Measurements from ENCODE around the gene GPATCH1. TPM values are rescaled to one million over a fixed set of nuclear protein-coding genes. Genes with fewer than 3 reads are reported as not detected.

GPATCH1 gene, protein sequence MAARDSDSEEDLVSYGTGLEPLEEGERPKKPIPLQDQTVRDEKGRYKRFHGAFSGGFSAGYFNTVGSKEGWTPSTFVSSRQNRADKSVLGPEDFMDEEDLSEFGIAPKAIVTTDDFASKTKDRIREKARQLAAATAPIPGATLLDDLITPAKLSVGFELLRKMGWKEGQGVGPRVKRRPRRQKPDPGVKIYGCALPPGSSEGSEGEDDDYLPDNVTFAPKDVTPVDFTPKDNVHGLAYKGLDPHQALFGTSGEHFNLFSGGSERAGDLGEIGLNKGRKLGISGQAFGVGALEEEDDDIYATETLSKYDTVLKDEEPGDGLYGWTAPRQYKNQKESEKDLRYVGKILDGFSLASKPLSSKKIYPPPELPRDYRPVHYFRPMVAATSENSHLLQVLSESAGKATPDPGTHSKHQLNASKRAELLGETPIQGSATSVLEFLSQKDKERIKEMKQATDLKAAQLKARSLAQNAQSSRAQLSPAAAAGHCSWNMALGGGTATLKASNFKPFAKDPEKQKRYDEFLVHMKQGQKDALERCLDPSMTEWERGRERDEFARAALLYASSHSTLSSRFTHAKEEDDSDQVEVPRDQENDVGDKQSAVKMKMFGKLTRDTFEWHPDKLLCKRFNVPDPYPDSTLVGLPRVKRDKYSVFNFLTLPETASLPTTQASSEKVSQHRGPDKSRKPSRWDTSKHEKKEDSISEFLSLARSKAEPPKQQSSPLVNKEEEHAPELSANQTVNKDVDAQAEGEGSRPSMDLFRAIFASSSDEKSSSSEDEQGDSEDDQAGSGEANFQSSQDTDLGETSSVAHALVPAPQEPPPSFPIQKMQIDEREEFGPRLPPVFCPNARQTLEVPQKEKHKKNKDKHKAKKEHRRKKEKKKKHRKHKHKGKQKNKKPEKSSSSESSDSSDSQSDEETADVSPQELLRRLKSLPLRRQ
- total RNA-seq, result 6.2 and 6.4 TPM in 2 replicates

DNA sequence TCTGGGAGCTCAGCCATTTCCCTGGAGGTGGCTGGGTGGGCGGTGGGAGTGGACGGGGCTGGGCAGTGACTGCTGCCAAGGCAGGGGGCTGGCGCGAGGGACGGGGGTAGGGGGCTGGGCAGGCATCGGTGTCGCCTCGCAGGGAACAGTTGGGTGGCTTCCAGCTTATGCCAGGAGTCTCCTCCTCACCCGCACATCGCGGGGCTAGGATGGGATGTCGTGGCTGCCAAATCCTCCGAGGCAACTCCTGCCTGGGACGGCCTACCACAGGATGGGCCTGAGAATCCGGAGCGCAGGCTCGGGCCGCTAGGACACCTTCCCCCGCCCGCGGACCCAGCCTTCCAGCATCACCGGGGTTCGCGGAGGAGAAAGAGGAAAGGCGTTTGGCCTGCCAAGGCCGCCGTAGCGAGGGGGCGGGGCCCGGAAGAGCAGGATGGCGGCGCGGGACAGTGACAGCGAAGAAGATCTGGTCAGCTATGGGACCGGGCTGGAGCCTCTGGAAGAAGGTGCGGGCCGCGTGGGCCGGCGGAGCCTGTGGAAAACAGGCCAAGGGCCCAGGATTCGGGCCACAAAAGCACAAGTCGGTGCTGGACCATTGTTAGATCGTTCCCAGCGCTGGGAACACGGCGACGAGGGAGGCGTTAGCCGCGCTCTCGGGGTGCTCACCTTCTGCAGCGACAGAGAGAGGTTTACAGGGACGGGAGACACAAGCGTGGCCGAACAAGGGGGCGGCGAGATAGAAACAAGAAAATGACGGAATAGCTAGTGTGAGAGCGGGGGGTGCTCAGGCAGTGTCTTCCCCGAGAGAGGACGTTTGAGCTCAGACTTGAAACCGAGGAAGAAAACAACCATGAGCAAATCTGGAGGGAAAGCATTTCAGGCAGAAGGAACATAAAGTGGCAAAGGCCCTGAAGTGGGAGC lies at the start of gene GPATCH1:
Gene GPATCH1, plus strand, starts transcription at position 421 of the 921 bp plus-strand sequence. Its CDS starts 13 bp downstream, at position 434.

DNA sequence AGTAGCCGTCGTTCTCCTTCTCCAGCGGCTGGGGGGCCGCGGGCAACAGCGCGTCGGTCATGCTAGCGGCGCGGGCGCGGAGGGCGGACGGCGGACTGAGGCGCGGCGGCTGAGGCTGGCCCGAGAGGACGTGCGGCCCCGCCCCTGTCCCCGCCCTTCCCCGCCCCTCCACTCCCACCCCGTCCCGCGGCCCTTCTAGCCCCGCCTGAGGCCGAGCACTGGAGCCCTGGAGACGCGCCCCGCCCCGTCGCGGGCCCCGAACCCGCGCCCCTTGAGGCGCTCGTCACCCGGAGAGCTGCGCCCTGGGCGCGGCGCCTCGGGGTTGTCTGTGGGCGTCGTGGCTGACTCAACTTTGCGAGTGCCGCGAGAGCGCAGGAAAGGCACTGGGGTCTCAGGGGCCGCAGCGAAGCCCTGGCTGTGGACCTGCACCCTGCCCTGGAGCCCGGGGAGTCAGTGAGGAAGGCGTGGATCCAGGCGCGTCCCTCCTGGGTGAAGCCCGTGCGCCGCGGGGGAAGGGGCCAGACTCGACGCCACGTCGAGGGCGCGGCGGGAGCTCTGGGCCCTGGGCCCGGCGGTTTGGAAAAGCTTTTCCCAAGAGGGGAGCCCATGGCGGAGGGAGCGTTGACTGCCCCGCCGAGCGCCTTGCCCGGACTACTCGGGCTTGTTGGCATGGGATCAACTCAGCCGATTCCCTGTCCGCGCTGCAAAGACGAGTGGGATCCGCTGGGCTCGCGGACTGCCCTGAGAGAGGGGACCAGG lies 16.0 kb upstream of the GPATCH1 start, which contains the start of gene RHPN2:
Gene RHPN2, minus strand, starts transcription at position 97 of the 759 bp plus-strand sequence. Its CDS starts 36 bp downstream, at position 61.

DNA sequence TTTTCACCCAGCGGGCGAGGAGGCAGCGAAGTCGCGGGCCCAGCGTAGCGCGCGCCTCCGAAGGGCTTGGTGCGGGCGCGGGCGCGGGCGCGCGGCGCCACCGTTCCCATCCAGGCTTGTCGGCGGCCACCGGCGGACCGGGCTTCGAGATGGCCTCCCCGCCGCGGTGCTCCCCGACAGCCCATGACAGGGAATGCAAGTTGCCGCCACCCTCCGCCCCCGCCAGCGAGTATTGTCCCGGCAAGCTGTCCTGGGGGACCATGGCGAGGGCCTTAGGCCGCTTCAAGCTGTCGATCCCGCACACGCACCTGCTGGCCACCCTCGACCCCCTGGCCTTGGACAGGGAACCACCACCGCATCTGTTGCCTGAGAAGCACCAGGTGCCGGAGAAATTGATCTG lies 51.0 kb downstream of the GPATCH1 start, which contains the start of gene WDR88:
Gene WDR88, plus strand, starts transcription at position 94 of the 400 bp plus-strand sequence. Its CDS starts 56 bp downstream, at position 150.

Other genes starting within 250 kb of the GPATCH1 start
- gene SLC7A9, start 211.4 kb upstream of the GPATCH1 start, total RNA-seq, result not detected in 2 replicates
- gene CEP89, start 109.2 kb upstream of the GPATCH1 start, total RNA-seq, result 8.3 and 10.6 TPM in 2 replicates
- 2.1 and 2.9 TPM in 2 replicates for gene FAAP24, start 108.9 kb upstream of the GPATCH1 start, total RNA-seq
- gene RHPN2, start 16.3 kb upstream of the GPATCH1 start, total RNA-seq, result 2.2 and 2.7 TPM in 2 replicates
- not detected in 2 replicates for gene WDR88, start 50.9 kb downstream of the GPATCH1 start, total RNA-seq
- 12.1 and 15.3 TPM in 2 replicates for gene LRP3, start 113.1 kb downstream of the GPATCH1 start, total RNA-seq
- not detected in 2 replicates for gene SLC7A10, start 144.7 kb downstream of the GPATCH1 start, total RNA-seq
- gene CEBPA, start 221.4 kb downstream of the GPATCH1 start, total RNA-seq, result 0.09 and 0.18 TPM in 2 replicates

Measured in endothelial cell of coronary artery (primary cell).